HepG2 (cell line): ENCODE measurements around the gene CDC37L1. TPM values are rescaled to one million over a fixed set of nuclear protein-coding genes. Genes with fewer than 3 reads are reported as not detected.

ENCODE experiments used
- ARID5B ChIP-seq: IDR thresholded peaks from 2 replicates; pipeline ENCODE4 v1.4.0; 2020; ENCODE audit warnings: mild to moderate bottlenecking, missing genetic modification reagents
- CHD2 ChIP-seq: IDR thresholded peaks from 2 replicates; pipeline ENCODE4 v1.6.1; 2011; ENCODE audit warnings: low read depth, low read length, improper control_type of control experiment
- FOXP1 ChIP-seq, 2 experiments: fragments of 450-650 bp in 1 of 2; IDR thresholded peaks; 2 replicates each; pipeline ENCODE4 v1.6.1; 2017 to 2018; ENCODE audit warnings: antibody characterized with exemption in 1 of 2
- FOXP4 ChIP-seq: sonication (generic); formaldehyde crosslinking; IDR thresholded peaks from 2 replicates; pipeline ENCODE4 v1.4.0; 2020; ENCODE audit warnings: missing genetic modification reagents
- MIXL1 ChIP-seq: IDR thresholded peaks from 2 replicates; pipeline ENCODE4 v1.6.1; 2016
- PHF21A ChIP-seq: sonication (generic); formaldehyde crosslinking; IDR thresholded peaks from 2 replicates; pipeline ENCODE4 v1.5.0; 2020; ENCODE audit warnings: mild to moderate bottlenecking, missing genetic modification reagents
- SIN3A ChIP-seq: IDR thresholded peaks from 2 replicates; pipeline ENCODE4 v1.6.1; 2011; ENCODE audit warnings: low read depth, mild to moderate bottlenecking, control low read depth, low read length, borderline replicate concordance
- SIX4 ChIP-seq: sonication (generic); formaldehyde crosslinking; IDR thresholded peaks from 2 replicates; pipeline ENCODE4 v1.4.0; 2020; ENCODE audit warnings: missing genetic modification reagents
- SKIL ChIP-seq: sonication (generic); formaldehyde crosslinking; IDR thresholded peaks from 2 replicates; pipeline ENCODE4 v1.8.0; 2022; ENCODE audit warnings: missing genetic modification reagents, mild to moderate bottlenecking, moderate library complexity, borderline replicate concordance
- SRSF1 ChIP-seq: fragments of 200-400 bp; formaldehyde crosslinking; optimal IDR thresholded peaks from 2 replicates; pipeline ENCODE3; 2017; ENCODE audit warnings: mild to moderate bottlenecking, low read depth, low read length, moderate library complexity
- TAF1 ChIP-seq: sonication (generic); formaldehyde crosslinking; IDR thresholded peaks from 2 replicates; pipeline ENCODE4 v1.4.0; 2020; ENCODE audit warnings: missing genetic modification reagents
- TSC22D2 ChIP-seq: sonication (generic); formaldehyde crosslinking; IDR thresholded peaks from 2 replicates; pipeline ENCODE4 v1.5.1; 2020; ENCODE audit warnings: missing genetic modification reagents, mild to moderate bottlenecking, borderline replicate concordance
- YEATS2 ChIP-seq: sonication (generic); formaldehyde crosslinking; IDR thresholded peaks from 2 replicates; pipeline ENCODE4 v1.4.0; 2020; ENCODE audit warnings: missing genetic modification reagents, borderline replicate concordance
- ZEB1 ChIP-seq: IDR thresholded peaks from 2 replicates; pipeline ENCODE4 v1.6.1; 2012; ENCODE audit warnings: mild to moderate bottlenecking, low read depth, inconsistent platforms; ENCODE audit not compliant: insufficient replicate concordance
- ZFP36 ChIP-seq: fragments of 150-350 bp; IDR thresholded peaks from 2 replicates; pipeline ENCODE4 v1.6.1; 2018; ENCODE audit warnings: borderline replicate concordance, low read length, low read depth; ENCODE audit not compliant: partially characterized antibody
- ZNF264 ChIP-seq: sonication (generic); formaldehyde crosslinking; IDR thresholded peaks from 2 replicates; pipeline ENCODE4 v1.4.0; 2020; ENCODE audit warnings: missing genetic modification reagents
- ZNF281 ChIP-seq: sonication (generic); formaldehyde crosslinking; IDR thresholded peaks from 2 replicates; pipeline ENCODE4 v1.4.0; 2020; ENCODE audit warnings: missing genetic modification reagents, borderline replicate concordance
- ZNF781 ChIP-seq: sonication (generic); formaldehyde crosslinking; IDR thresholded peaks from 2 replicates; pipeline ENCODE4 v1.5.1; 2020; ENCODE audit warnings: borderline replicate concordance, mild to moderate bottlenecking, missing genetic modification reagents; ENCODE audit errors: not compliant biosample characterization
- ZNF790 ChIP-seq: sonication (generic); formaldehyde crosslinking; IDR thresholded peaks from 2 replicates; pipeline ENCODE4 v1.8.0; 2022; ENCODE audit warnings: missing genetic modification reagents, mild to moderate bottlenecking, borderline replicate concordance
- polyA plus RNA-seq, 8 experiments: library from polyadenylated mRNA; depleted of rRNA in 3 of 8; stranded (reverse) in 7 of 8; unstranded in 1 of 8; fragments of >200 nt; fragmentation: Illumina TruSeq in 4 of 8; extraction: Trizol in 4 of 8; gene quantifications; 2 replicates each; pipeline versions ENCODE4 v1.2.1 to v1.2.3, GENCODE V29; 2011 to 2016; ENCODE audit warnings: low read depth in 4 of 8, missing spikeins in 1 of 8, mixed read lengths in 1 of 8; ENCODE audit not compliant: insufficient read depth in 1 of 8
- total RNA-seq, 5 experiments: library from RNA; depleted of rRNA; stranded (reverse); fragments of >200 nt; fragmentation: Illumina TruSeq; extraction: Trizol; gene quantifications; 2 replicates each; pipeline ENCODE4 v1.2.3, GENCODE V29; 2016; ENCODE audit warnings: low read depth in 1 of 5

CDC37L1 gene
- total and polyA plus RNA-seq, 2 of the 13 experiments (the other 11 are each of a cell fraction or from before 2014, with no cell fraction given), result 5.5 to 17.0 TPM

GRCh38 chr9:4666042-4666699 is 13.2 kb upstream of the CDC37L1 start, which contains the start of gene SPATA6L (continued):
- TF ChIP-seq TSC22D2 (CRISPR knock-in tag) (no peak), SRSF1 (no peak), SIN3A (no peak), ZEB1 (no peak), FOXP1 (IDR thresholded peaks at IDR 0.05) (no peak), FOXP1 (CRISPR knock-in tag; IDR thresholded peaks at IDR 0.05) (no peak), TAF1 (CRISPR knock-in tag) (no peak), PHF21A (CRISPR knock-in tag) (no peak), CHD2 (0 out of 2 replicates have a peak, but pooled peaks have one; percentile 35), ZNF781 (no peak), ZNF264 (CRISPR knock-in tag) (no peak), MIXL1 (no peak), ZNF790 (CRISPR knock-in tag) (no peak), SKIL (0 out of 2 replicates have a peak, but pooled peaks have one; percentile 27), ZFP36 (no peak), YEATS2 (CRISPR knock-in tag) (no peak), ARID5B (CRISPR knock-in tag) (peak; percentile 50; the same call in 1 of the 2 replicates), ZNF281 (CRISPR knock-in tag) (no peak), SIX4 (CRISPR knock-in tag) (no peak), FOXP4 (peak; percentile 19; the same call in 1 of the 2 replicates)
